ENCODE data around the gene SOCS4.

- TF ChIP-seq, protein P1, sequence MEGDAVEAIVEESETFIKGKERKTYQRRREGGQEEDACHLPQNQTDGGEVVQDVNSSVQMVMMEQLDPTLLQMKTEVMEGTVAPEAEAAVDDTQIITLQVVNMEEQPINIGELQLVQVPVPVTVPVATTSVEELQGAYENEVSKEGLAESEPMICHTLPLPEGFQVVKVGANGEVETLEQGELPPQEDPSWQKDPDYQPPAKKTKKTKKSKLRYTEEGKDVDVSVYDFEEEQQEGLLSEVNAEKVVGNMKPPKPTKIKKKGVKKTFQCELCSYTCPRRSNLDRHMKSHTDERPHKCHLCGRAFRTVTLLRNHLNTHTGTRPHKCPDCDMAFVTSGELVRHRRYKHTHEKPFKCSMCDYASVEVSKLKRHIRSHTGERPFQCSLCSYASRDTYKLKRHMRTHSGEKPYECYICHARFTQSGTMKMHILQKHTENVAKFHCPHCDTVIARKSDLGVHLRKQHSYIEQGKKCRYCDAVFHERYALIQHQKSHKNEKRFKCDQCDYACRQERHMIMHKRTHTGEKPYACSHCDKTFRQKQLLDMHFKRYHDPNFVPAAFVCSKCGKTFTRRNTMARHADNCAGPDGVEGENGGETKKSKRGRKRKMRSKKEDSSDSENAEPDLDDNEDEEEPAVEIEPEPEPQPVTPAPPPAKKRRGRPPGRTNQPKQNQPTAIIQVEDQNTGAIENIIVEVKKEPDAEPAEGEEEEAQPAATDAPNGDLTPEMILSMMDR (IDR thresholded peaks at IDR 0.05), result no peak
- TF ChIP-seq POLR2A (IDR thresholded peaks at IDR 0.05), result no peak
Measured at GRCh38 chr14:55085060-55085660, 58.1 kb downstream of the SOCS4 start.

Data from adrenal gland (tissue), 5 donors.